Measurements from ENCODE around the gene OR52A5.

Gene OR52A5

GRCh38 chr11:5115339-5115738 is 22.8 kb downstream of the OR52A5 start:
- DNase-seq, result no peak

GRCh38 chr11:5107285-5107684 is 30.9 kb downstream of the OR52A5 start:
- no peak for DNase-seq

- no peak for DNase-seq
Observed at GRCh38 chr11:5103066-5103465, 35.1 kb downstream of the OR52A5 start.

GRCh38 chr11:5102246-5102645 is 35.9 kb downstream of the OR52A5 start:
- no peak for DNase-seq

- DNase-seq, result no peak
Observed at GRCh38 chr11:5096011-5096410, 42.1 kb downstream of the OR52A5 start.

- DNase-seq, result no peak
Observed at GRCh38 chr11:5092821-5093585, 45.2 kb downstream of the OR52A5 start.

GRCh38 chr11:5090668-5091067 is 47.5 kb downstream of the OR52A5 start:
- no peak for DNase-seq

- no peak for DNase-seq
Observed at GRCh38 chr11:5088556-5088955, 49.6 kb downstream of the OR52A5 start.

GRCh38 chr11:5083602-5084001 is 54.6 kb downstream of the OR52A5 start:
- no peak for DNase-seq

GRCh38 chr11:5081405-5081804 is 56.8 kb downstream of the OR52A5 start:
- DNase-seq, result no peak
